Caco-2 (cell line): ENCODE measurements around the gene BACH2. TPM values are rescaled to one million over a fixed set of nuclear protein-coding genes. Genes with fewer than 3 reads are reported as not detected.

Source experiments
- BruUV-seq: library from RNA; stranded (reverse); fragments of 400-500 nt; replicated peaks from 2 replicates; lab custom pipeline; 2021; lab: Mats Ljungman, UMichigan
- CTCF ChIA-PET: fragments of 300-600 bp; sonication (Branson Sonifier 250); formaldehyde crosslinking; loops from one replicate; lab custom pipeline; 2022; ENCODE audit warnings: antibody characterized with exemption; lab: Charles Lee
- POLR2A ChIA-PET: fragments of 300-600 bp; sonication (Branson Sonifier 250); formaldehyde crosslinking; loops from one replicate; lab custom pipeline; 2022; ENCODE audit warnings: antibody characterized with exemption; lab: Charles Lee
- DNase-seq, 2 experiments: peaks; one replicate each; pipeline versions ENCODE4 v3.0.0 to v3.0.0-alpha.2; 2020 to 2022
- H3K27me3 ChIP-seq: replicated peaks from 2 replicates; pipeline ENCODE4 v1.6.0; 2011; ENCODE audit warnings: low read length; ENCODE audit not compliant: control insufficient read depth, insufficient read depth
- H3K36me3 ChIP-seq: 2 replicates; pipeline ENCODE4 v1.5.1; 2011; ENCODE audit warnings: low read length; ENCODE audit not compliant: control insufficient read depth, insufficient read depth
- H3K4me1 ChIP-seq: fragments of 250-450 bp; sonication (Bioruptor Pico); 2 replicates; pipeline ENCODE4 v1.5.1; 2020; ENCODE audit warnings: mild to moderate bottlenecking
- H3K4me3 ChIP-seq: 2 replicates; pipeline ENCODE4 v1.5.1; 2011; ENCODE audit warnings: low read depth, mild to moderate bottlenecking, control low read depth, low read length
- H3K9me3 ChIP-seq: fragments of 250-450 bp; sonication (Bioruptor Pico); 2 replicates; pipeline ENCODE4 v1.5.1; 2020; ENCODE audit warnings: mild to moderate bottlenecking, moderate library complexity
- H3K27ac Mint-ChIP-seq: one replicate; pipeline ENCODE4 v1.8.0; 2022; ENCODE audit warnings: mixed read lengths; ENCODE audit not compliant: unreplicated experiment
- H3K27me3 Mint-ChIP-seq: one replicate; pipeline ENCODE4 v1.8.0; 2022; ENCODE audit warnings: mixed read lengths; ENCODE audit not compliant: insufficient read depth, unreplicated experiment
- H3K36me3 Mint-ChIP-seq: one replicate; pipeline ENCODE4 v1.8.0; 2022; ENCODE audit warnings: mild to moderate bottlenecking, mixed read lengths; ENCODE audit not compliant: insufficient read depth, unreplicated experiment
- H3K4me1 Mint-ChIP-seq: one replicate; pipeline ENCODE4 v1.8.0; 2022; ENCODE audit warnings: low read depth, mixed read lengths; ENCODE audit not compliant: unreplicated experiment
- H3K4me3 Mint-ChIP-seq: one replicate; pipeline ENCODE4 v1.8.0; 2022; ENCODE audit warnings: mild to moderate bottlenecking, moderate library complexity, mixed read lengths; ENCODE audit not compliant: unreplicated experiment
- H3K9me3 Mint-ChIP-seq: one replicate; pipeline ENCODE4 v1.8.0; 2022; ENCODE audit warnings: mixed read lengths; ENCODE audit not compliant: unreplicated experiment
- intact Hi-C: fragments of 100-400 bp; cut with micrococcal nuclease; formaldehyde crosslinking; loops from one replicate; pipeline ENCODE4 v1.10.0; 2022; ENCODE audit not compliant: unreplicated experiment
- total RNA-seq: library from RNA; stranded (reverse); gene quantifications from 2 replicates; pipeline ENCODE4 v1.2.3, GENCODE V29; 2022
- TF ChIP-seq, protein P1 (sequence below), 2 experiments: fragments of 200-600 bp in 1 of 2; IDR thresholded peaks; 1 replicate in 1 of 2; 2 replicates in 1 of 2; pipeline versions ENCODE4 v1.5.1 to v1.8.0; 2011 to 2022; ENCODE audit warnings: antibody characterized with exemption in 1 of 2, control low read depth in 1 of 2, inconsistent platforms in 1 of 2, low read depth in 1 of 2, low read length in 1 of 2, mild to moderate bottlenecking in 1 of 2, moderate library complexity in 1 of 2; ENCODE audit not compliant: insufficient read depth in 1 of 2, severe bottlenecking in 1 of 2, unreplicated experiment in 1 of 2

Gene BACH2
- total RNA-seq, 1 experiment from 2014 or later = 0.43 TPM

GRCh38 chr6:90028995-90029635 lies 267.5 kb downstream of the BACH2 start:
- no peaks in the 10 kb centered on the region for H3K4me1 ChIP-seq
- Mint-ChIP-seq H3K27me3 (peaks cover 17% of the 10 kb centered on the region), H3K4me1 (no peaks in the 10 kb centered on the region), H3K4me3 (no peak overlapping the region), H3K27ac (no peak overlapping the region), H3K9me3 (no peaks in the 10 kb centered on the region), H3K36me3 (no peaks in the 10 kb centered on the region)
- H3K4me3 ChIP-seq = no peak overlapping the region
- intact Hi-C loops = no loop called here
- TF ChIP-seq, protein P1, sequence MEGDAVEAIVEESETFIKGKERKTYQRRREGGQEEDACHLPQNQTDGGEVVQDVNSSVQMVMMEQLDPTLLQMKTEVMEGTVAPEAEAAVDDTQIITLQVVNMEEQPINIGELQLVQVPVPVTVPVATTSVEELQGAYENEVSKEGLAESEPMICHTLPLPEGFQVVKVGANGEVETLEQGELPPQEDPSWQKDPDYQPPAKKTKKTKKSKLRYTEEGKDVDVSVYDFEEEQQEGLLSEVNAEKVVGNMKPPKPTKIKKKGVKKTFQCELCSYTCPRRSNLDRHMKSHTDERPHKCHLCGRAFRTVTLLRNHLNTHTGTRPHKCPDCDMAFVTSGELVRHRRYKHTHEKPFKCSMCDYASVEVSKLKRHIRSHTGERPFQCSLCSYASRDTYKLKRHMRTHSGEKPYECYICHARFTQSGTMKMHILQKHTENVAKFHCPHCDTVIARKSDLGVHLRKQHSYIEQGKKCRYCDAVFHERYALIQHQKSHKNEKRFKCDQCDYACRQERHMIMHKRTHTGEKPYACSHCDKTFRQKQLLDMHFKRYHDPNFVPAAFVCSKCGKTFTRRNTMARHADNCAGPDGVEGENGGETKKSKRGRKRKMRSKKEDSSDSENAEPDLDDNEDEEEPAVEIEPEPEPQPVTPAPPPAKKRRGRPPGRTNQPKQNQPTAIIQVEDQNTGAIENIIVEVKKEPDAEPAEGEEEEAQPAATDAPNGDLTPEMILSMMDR (IDR thresholded peaks at IDR 0.05; ENCODE audit: insufficient read depth in 1 of 2, low read depth in 1 of 2, low read length in 1 of 2, severe bottlenecking in 1 of 2, unreplicated experiment in 1 of 2) = no peak
- POLR2A ChIA-PET = no interaction called here
- no peaks in the 10 kb centered on the region for H3K36me3 ChIP-seq
- DNase-seq = no peak
- BruUV-seq = no TSS peak
- CTCF ChIA-PET = no interaction called here
- no peaks in the 10 kb centered on the region; the same call in 1 of the 2 replicates for H3K27me3 ChIP-seq
- H3K9me3 ChIP-seq = no peaks in the 10 kb centered on the region

GRCh38 chr6:90028066-90028778 lies 268.4 kb downstream of the BACH2 start:
- TF ChIP-seq, protein P1 (IDR thresholded peaks at IDR 0.05; ENCODE audit: insufficient read depth in 1 of 2, low read depth in 1 of 2, low read length in 1 of 2, severe bottlenecking in 1 of 2, unreplicated experiment in 1 of 2) = no peak
- H3K4me3 ChIP-seq = no peak overlapping the region
- no peak overlapping the region for H3K27ac Mint-ChIP-seq
- H3K4me1 ChIP-seq = no peaks in the 10 kb centered on the region
- BruUV-seq = no TSS peak
- H3K9me3 ChIP-seq = no peaks in the 10 kb centered on the region
- intact Hi-C loops = no loop called here
- no peak overlapping the region for H3K4me3 Mint-ChIP-seq
- ChIA-PET CTCF (no interaction called here), POLR2A (no interaction called here)
- no peaks in the 10 kb centered on the region for H3K36me3 Mint-ChIP-seq
- no peaks in the 10 kb centered on the region for H3K4me1 Mint-ChIP-seq
- no peak for DNase-seq
- H3K27me3 ChIP-seq = no peaks in the 10 kb centered on the region; the same call in 1 of the 2 replicates
- H3K9me3 Mint-ChIP-seq = no peaks in the 10 kb centered on the region
- peaks cover 17% of the 10 kb centered on the region for H3K27me3 Mint-ChIP-seq
- H3K36me3 ChIP-seq = no peaks in the 10 kb centered on the region

DNA sequence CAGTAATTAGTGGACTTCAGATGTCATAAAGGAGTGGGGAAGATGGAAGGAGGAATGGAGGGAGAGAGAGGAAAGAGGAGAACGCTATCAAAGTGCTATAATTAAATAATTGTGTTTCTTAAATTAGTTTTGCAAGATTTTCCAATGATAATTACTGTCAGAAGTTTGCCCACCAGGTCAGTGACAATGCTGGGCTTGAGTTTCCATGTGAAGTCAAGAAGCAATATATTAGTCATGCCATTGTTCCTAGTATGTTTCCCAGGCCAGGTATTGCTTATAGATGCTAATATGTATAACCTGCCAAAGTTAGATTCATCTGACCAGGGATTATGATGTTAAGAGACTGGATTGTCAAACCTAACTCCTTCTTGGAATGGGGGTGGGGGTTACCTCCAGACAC lies 270.4 kb downstream of the BACH2 start:
- intact Hi-C loops = no loop called here
- Histone ChIP-seq H3K4me3 (no peak overlapping the region), H3K9me3 (no peaks in the 10 kb centered on the region), H3K27me3 (no peaks in the 10 kb centered on the region; the same call in 1 of the 2 replicates), H3K36me3 (no peaks in the 10 kb centered on the region), H3K4me1 (no peaks in the 10 kb centered on the region)
- H3K27ac Mint-ChIP-seq = no peak overlapping the region
- no peak for DNase-seq
- H3K27me3 Mint-ChIP-seq = peaks cover 17% of the 10 kb centered on the region
- no peaks in the 10 kb centered on the region for H3K4me1 Mint-ChIP-seq
- POLR2A ChIA-PET = no interaction called here
- H3K4me3 Mint-ChIP-seq = no peak overlapping the region
- no peaks in the 10 kb centered on the region for H3K9me3 Mint-ChIP-seq
- TF ChIP-seq, protein P1 (IDR thresholded peaks at IDR 0.05; ENCODE audit: insufficient read depth in 1 of 2, low read depth in 1 of 2, low read length in 1 of 2, severe bottlenecking in 1 of 2, unreplicated experiment in 1 of 2) = no peak
- BruUV-seq = no TSS peak
- no peaks in the 10 kb centered on the region for H3K36me3 Mint-ChIP-seq
- CTCF ChIA-PET = no interaction called here
